Dermis microvascular lymphatic vessel endothelial cell (primary cell): ENCODE measurements around the gene ADAM12. TPM values are rescaled to one million over a fixed set of nuclear protein-coding genes. Genes with fewer than 3 reads are reported as not detected.

Experiments
- DNase-seq, 2 donors: peaks; one replicate each; pipeline versions ENCODE4 v3.0.0 to v3.0.0-alpha.2; 2010; ENCODE audit warnings: low read depth in 2 of 2
- total RNA-seq: library from RNA; depleted of rRNA; stranded (reverse); fragments of >200 nt; gene quantifications from 2 replicates; pipeline ENCODE4 v1.2.1, GENCODE V29; 2014

Gene ADAM12
- total RNA-seq, 1 donor from 2014 or later: 0.64 TPM

DNA sequence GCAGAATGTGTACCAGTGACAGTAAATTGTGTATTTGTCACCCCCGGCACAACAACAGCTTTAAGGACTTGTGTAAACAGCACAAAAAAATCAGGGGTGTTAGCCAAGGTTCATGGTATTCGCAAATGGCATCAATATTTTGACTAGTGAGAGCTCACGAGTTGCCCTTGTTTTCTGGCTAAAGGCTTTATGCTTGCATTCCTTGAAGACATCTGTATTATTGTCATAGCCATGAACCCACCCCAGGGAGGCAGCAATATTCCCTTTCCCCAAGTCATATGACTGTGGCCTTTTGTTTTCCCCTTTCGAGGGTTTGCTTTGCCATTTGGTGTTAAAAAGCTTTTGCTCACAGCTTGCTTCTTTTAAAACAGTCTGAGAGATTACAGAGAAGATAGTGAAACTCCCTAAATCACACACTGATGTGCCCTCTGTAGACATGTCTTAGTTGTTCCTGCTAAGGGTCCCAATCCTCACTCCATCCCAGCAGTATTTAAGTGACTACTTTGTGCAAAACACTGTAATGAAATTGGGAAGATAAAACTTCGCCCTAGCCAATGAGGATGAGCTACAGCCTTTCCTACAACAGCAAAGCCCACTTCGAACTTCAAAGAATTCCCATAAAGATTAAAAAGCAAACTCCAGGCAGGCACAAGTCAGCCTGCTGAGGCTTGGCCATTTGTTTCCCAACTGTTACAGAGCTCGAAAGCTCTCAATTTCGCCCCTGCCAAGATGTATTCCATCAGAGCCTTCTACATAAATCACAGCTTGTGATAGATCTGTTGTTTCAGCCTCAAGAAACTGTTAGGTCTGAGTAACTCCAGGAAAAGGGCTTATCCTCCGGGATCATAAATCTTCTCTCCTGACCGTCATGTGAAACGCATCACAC, 172.3 kb downstream of the ADAM12 start:
- DNase-seq: no peak

DNA sequence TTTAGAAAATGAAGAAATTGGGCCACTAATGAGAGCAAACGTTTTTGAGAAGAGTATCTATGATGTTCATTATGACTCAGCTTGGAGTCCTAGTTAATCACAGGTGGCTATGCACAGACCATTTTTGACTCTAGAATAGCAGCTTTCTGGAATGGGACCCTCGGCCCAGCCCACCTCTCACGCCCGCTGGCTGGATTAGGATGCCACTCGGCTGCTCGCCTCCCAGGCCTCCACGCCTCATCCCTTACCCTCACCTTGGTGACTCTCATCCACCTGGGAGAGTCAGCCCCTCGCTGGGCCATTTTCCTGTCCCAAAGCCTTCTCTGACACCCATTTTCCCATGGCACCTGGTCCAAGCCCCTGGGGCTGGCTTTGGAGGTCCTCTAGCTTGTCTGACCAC, 173.6 kb downstream of the ADAM12 start:
- no peak for DNase-seq

DNA sequence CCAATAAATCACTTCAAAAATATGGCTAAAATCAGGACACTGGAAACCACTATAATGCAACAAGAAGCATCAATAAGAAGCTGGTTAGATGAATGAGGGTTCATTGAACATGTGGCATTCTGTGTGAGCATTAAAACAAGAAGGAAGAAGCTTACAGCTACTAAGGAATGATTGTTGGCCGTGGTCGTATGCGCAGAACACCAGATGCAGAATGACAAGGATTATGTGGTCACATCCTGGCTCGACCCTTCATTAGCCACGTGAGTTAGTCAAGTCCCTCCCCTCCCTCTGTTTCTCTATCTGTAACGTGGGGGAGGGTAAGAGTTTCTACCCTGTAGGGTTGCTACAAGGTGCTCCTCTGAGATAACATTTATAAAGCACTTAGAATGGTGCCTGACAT, 174.3 kb downstream of the ADAM12 start:
- no peak for DNase-seq

DNA sequence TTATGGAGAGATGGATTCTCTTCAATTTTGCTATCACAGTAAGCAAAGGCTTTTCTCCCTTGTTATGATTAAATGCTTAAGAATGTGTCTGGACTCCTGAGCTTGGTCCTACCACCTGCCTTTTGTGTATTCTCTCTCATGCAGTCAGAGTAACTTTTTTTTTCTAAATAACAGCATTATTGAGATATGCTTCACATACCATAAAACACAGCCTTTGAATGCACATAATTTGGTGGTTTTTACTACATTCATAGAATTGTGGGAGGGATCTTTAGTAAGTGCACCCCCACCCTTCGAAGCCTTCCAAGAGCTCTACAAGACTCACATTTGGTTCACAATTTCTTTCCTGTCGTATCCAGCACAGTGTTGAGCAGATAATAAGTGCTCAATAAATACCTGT, 175.5 kb downstream of the ADAM12 start:
- DNase-seq: no peak

DNA sequence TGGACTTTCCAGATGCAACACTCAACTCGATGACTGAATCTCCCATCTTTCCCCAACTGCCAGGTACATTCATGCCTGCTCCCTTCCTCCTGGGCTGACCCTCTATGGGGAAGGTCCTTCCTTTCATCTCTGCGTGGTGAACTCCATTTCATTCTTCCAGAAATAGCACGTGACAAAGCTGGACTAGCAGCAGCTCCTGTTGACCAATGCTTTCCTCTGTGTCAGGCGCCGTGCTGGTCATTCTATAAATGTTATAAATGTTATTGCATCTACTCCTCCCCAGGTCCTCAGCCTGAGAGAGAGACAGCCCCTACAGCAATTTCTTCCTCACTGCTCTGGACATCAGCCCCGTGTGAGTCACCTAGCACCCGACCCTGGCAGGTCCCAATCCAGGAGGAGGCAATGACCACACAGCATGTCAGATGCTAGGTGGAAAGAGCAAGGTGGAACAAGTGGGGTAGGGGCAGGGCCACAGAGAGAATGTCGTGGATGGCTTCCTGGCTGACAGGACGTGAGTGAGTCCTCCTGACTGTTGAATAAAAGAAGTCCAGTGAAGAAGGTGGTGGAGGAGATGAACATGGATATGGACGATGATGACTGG, 178.1 kb downstream of the ADAM12 start:
- DNase-seq: no peak

DNA sequence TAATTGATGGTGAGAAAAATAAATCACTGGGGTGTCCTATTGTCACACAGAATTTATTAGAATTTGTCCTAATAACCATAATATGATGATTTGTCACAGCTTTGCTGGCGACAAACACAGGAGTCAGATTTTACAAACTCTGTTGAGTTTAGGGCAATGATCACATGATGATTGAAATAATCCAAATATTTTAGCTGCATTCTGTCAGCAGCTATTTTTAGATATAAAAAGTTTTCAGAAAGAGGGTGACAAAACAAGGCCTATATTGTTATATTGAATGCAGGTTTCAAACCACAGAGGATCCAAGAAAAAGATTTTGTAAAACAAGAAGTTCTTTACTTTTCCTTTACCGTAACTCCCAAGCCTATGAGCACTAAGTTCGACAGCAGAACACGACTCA, 178.8 kb downstream of the ADAM12 start:
- DNase-seq: no peak

DNA sequence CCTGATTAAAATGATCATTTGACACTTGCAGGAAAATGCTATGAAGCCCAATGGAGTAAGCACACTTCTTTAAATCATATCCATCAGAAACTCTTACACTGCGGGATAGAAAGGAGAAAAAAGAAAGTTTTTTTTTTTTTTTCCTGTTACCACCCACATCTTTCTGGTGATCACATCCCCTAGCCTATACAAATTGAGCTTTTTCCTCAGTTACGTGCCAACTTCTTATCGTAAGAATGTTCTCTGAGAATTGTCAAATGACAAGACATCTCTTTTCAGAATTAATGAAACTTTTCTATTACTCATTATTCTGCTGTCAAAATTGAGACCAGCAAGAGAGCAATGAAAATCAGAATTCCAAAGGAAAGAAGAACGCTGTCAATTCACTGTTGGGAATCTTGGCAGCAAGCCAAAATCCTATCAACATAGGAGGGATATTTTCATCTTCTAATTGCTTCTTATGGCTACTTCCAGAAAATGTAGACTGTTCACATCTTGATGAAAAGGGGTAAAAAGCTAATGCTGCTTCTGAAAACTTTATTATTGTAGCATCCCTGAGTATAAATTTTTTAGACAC, 179.5 kb downstream of the ADAM12 start:
- no peak for DNase-seq

DNA sequence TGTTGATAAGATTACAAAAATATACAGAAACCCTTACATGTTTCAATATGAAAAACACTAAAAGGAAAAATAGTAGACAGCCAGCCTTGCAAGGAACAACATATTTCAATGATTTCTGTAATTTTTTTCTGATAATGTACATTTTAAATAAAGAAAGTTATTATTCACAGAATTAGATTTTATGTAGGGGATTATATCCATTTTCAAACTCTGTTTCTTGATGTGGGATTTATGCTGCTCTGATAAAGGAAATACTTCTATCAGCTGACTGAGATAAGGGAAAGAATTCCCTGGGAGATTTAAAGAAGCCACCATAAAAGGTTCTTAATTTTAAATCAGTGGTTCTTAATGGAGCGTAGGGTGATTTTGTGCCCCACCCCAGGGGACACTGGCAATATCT, 180.4 kb downstream of the ADAM12 start:
- no peak for DNase-seq

DNA sequence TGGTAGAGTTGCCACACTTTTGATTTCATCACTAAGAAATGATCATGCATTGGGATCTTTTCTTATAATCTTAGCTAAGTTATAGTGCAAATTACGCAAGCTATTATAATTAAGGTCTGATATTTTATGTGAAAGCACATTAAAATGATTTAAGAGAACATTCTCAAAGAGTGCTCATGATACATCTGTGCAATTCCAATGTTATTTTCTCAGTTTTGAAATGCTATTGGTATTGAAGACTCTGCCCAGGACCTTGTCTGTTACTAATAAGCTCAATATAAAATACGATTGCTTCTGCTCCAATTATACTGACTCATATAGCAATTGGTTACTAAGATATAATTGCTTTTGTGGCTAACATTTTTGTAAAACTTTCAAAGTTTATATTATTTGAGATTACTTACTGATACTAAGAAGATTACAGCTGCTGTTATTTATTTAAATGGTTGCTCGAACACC, 180.9 kb downstream of the ADAM12 start:
- no peak for DNase-seq

DNA sequence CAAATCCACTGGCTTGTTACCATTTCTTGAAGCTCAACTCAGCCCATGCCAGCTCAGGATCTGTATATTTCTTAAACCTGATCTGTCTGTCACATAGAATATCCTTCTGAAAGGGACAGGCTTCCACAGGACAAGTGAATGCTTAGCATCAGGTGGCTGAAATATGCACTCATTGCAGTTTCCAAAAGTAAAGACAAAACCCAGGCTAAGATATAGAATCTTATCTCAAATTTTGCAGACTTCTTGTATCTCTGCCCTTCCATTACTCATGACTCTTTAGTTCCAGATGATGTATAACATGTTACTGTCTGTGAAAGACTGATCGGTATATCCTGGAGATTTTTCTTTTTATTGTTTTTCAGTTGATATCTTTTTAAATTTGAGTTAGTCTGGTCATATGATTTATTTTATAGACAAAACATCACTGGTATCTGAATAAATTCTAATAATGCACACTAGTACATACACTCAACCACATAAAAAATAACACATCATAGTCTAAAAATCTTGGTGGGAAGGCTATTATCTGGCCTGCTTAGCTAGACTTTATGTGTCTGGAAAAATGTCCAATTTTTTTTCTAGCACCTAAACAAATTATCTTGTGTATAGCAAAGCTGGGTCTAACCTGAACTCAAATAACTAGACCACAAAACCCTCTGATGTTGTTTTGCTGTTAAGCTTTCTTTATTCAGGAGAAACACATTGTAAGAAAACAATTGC, 182.6 kb downstream of the ADAM12 start:
- DNase-seq: no peak

DNA sequence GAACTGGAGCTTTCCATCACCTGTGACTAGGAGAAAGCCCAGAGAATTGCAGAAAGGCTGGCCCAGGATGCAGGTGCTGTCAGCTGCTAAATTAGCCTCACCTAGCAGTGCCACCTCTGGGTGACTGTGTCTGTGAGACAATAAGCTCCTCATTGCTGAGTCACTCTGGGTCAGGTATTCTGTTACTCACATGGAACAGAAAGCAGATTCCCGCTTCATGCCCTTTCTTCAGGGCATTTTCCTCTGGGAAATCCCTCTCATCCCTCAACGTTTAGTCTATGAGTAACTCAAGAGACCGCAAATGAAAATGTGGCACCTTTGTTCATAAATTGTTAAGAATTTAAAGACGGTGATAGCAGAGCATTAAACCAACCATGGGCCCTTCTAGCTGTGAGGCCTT, 184.0 kb downstream of the ADAM12 start:
- no peak for DNase-seq

DNA sequence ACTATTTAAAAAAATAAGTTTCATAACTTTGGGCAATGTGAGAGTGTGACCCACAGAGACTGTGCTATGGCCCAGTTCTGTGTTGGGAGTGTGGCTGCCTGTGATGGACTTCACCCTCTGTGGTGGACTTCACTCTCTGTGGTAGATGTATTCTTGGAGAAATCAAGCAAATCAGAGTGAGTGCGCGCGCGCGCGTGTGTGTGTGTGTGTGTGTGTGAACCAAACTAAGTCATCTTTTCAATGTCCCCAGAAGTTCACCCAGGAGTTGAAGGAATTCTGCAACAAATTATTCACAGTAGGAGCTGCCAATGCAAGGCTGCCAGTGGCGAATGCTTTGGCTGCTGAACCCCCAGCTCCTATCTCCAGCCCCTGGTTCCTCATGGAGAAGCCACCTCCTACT, 184.5 kb downstream of the ADAM12 start:
- DNase-seq: no peak

DNA sequence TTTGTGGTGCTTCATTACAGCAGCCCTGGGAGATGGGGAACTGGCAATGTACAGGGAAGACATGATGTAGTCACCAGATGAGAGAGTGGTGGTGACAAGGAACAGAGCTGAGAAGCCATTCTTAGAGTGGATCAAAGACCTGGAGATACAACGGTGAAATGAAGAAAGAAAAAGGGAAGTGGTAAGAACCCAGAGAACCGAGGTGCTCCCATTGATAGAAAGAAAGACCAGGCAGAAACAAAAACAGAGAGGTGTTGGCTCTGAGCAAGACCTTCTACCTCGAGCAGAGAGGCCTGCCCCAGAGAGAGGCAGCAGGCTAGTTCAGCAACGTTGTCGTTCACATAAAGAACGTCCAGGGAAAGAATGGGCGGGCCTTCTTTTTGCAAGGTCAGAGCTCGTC, 186.7 kb downstream of the ADAM12 start:
- no peak for DNase-seq

DNA sequence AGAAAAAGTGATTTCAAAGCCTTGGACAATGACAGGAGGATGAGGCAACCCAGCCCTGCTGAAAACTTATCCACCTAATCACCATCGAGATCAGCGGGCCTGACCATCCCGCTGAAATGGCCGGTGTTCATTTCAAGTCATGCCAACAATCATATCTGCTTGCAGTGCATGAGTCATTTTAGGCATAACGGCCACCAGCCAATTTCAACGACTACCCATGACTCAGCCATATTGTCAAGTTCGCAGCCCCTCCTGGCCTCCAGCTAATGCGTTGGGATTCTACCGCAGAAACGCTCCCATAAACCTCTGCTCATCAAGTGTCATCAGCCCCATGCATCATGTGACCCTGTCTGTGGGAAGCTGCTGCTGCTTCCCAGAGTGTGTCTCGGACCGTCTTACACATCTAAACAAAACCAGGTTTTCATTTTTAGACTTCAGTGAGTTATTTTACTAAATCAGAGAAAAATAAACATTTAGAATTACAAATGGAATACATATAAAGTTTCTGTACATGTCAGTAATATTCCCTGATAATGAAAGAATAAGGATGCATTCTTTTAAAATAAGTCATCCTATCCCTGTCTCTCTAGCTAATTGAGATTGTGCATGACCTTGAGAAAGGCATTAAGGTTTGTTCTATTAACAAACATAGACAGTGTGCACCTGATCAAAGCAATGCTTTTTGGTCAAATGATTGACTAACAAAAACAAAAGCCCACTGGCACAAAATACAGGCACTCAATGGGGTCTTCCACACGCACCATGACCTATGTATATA, 188.9 kb downstream of the ADAM12 start:
- no peak for DNase-seq

DNA sequence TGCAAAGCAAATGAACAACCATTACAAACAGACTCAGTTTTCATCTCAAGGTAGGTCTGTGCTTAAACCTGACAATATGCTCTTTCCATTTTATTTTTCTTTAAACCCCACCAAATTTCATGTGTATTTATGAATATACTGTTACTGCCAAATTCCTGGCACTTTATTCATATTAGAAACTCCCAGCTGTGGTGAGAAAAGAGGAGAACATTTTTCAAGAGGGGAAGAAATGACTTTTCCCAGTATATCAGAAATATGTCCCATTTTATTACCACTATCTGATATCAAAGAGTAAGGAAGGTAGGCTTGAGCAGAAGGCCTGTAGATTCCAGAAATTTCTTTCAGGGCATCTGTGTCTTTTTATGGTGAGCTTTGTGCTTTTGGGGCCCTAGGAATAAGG, 189.6 kb downstream of the ADAM12 start:
- no peak for DNase-seq

DNA sequence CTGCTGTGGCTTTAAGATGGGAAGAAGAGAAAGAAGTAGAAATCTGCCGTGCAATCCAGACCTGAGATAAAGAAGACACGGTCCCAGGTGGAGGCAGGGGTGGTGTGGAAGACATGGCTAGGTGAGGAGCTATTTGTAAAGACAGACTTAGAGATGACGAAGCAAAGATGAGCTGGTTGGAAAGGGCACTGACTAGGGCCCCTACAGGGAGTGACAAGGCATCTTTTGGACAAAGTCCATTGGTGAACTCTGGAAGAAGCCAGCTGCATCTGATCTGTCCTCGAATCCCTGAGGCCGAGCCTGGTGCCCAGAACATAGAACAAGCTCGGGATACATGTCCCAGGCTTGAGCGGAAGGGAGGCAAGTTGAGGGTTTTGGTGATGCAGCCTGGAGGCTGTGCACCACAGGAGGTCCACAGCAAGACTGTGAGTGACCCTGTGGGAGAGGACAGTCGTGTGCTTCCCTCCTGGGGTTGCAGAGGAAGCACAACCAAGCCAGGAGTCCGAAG, 191.2 kb downstream of the ADAM12 start:
- DNase-seq: no peak

DNA sequence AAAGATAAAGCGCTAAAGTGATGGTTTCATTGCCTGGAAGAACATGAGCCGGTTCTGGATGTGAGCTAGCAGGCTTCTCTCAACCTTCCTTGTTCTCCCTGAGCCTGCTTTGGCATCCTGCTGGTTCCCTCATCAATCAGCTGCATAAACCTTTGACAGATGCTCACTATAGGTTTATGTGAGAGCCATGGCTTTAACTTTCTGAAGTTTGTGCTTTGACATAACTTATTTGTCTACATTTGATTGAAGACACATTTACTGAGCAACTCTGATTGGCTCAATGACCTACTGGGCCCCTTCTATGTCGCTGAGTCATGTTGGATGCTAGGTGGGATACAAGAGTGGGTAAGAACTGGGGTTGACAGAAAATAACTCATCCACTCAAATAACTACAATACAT, 192.0 kb downstream of the ADAM12 start:
- DNase-seq: no peak

DNA sequence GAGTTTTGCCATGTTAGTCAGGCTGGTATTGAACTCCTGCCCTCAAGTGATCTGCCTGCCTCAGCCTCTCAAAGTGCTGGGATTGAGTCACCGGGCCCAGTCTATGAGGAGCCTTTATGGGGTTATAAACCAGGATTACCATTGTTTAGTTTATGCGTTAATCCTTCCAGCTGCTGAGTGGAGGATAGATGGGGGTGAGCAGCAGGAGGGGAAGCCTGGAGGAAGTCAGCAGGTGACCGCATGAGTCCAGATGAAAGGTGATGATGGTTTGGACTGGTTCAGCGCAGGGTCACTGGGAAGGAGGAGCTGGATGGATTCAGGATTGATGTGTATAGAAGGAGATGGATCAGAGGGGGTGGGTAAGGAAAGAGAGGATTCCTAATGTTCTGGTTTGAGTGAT, 197.1 kb downstream of the ADAM12 start:
- DNase-seq: no peak

DNA sequence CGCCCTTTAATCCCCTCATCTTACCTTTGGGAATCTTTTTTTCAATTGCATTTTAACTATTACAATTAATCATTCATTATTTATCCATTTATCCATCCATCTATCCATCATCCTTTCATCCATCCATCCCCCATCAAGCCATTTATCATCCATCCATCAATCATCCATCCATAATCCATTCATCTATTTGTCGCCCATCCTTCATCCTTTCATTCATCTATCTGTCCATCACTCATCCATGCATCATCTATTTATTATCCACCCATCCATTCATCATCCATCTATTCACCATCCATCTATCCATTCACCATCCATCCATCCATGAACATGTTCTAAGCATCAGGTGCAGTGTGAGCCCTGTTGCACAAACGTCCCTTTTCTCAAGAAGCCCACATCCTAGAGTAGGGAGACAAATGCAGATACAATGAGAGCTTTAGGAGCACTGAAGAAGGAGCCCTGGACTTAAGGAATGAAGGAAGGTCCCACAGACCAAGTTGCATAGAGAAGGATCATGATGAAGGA, 199.5 kb downstream of the ADAM12 start:
- no peak for DNase-seq

DNA sequence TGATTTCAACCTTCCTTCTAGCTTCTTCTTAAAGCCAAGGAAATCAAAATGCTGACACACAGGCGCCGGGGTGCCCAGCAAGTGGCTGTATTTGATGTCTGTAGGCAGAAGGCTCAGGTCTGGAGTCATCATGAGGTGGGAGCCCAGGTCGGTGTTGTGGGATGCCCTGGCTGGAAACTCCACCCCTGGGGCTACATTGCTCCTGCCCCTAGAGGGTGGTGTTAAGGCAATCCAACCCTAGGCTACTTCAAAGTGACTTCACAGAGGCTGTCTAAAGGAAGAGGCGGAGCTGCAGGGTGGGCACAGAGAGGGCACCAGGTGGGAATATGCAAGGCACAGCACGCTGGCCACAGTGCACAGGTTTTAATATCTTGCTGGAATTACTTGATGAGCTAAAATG, 200.9 kb downstream of the ADAM12 start:
- no peak for DNase-seq

DNA sequence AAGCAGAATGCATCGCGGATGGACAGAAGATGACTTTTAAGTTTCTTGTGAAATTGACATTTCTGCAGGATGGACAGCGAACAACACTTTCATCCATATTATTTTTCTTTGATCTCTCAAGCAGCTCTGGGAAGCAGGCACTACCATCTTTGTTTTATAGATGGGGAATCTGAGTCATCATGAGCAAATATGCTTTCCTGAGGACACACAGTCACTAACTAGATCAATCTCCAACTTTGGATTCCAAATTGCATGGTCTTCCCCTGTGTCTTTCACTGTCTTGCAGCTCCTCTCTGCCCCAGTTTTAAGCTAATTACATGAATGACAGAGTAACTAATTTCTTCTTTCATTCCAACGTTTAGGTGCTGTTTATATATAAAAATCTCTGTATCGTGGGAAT, 201.5 kb downstream of the ADAM12 start:
- DNase-seq: no peak
